Measurements from ENCODE around the gene CAMK1G.

CAMK1G gene

GRCh38 chr1:209616366-209617046 is 33.0 kb downstream of the CAMK1G start:
- H3K9ac ChIP-seq (ENCODE audit: low read depth, low read length): no peak overlapping the region
- no peaks in the 10 kb centered on the region for H3K4me1 ChIP-seq (ENCODE audit: insufficient read depth, low read length)
- no peaks in the 10 kb centered on the region for H3K9me3 ChIP-seq (ENCODE audit: control insufficient read depth, insufficient read depth, low read length)
- no peaks in the 10 kb centered on the region for H3K36me3 ChIP-seq (ENCODE audit: insufficient read depth, low read length)

GRCh38 chr1:209617047-209617673 is 33.6 kb downstream of the CAMK1G start:
- Histone ChIP-seq H3K4me1 (ENCODE audit: insufficient read depth, low read length) (no peaks in the 10 kb centered on the region), H3K9ac (ENCODE audit: low read depth, low read length) (no peak overlapping the region), H3K36me3 (ENCODE audit: insufficient read depth, low read length) (no peaks in the 10 kb centered on the region), H3K9me3 (ENCODE audit: control insufficient read depth, insufficient read depth, low read length) (no peaks in the 10 kb centered on the region)

GRCh38 chr1:209617755-209618154 is 34.2 kb downstream of the CAMK1G start:
- H3K4me1 ChIP-seq (ENCODE audit: insufficient read depth, low read length): no peaks in the 10 kb centered on the region
- H3K36me3 ChIP-seq (ENCODE audit: insufficient read depth, low read length): no peaks in the 10 kb centered on the region
- H3K9me3 ChIP-seq (ENCODE audit: control insufficient read depth, insufficient read depth, low read length): no peaks in the 10 kb centered on the region
- no peak overlapping the region for H3K9ac ChIP-seq (ENCODE audit: low read depth, low read length)

GRCh38 chr1:209618291-209618690 is 34.8 kb downstream of the CAMK1G start:
- no peak overlapping the region for H3K9ac ChIP-seq (ENCODE audit: low read depth, low read length)
- no peaks in the 10 kb centered on the region for H3K9me3 ChIP-seq (ENCODE audit: control insufficient read depth, insufficient read depth, low read length)
- no peaks in the 10 kb centered on the region for H3K4me1 ChIP-seq (ENCODE audit: insufficient read depth, low read length)
- no peaks in the 10 kb centered on the region for H3K36me3 ChIP-seq (ENCODE audit: insufficient read depth, low read length)

GRCh38 chr1:209618756-209619420 is 35.4 kb downstream of the CAMK1G start:
- H3K36me3 ChIP-seq (ENCODE audit: insufficient read depth, low read length): no peaks in the 10 kb centered on the region
- H3K4me1 ChIP-seq (ENCODE audit: insufficient read depth, low read length): no peaks in the 10 kb centered on the region
- H3K9ac ChIP-seq (ENCODE audit: low read depth, low read length): no peak overlapping the region
- H3K9me3 ChIP-seq (ENCODE audit: control insufficient read depth, insufficient read depth, low read length): no peaks in the 10 kb centered on the region

GRCh38 chr1:209619696-209620486 is 36.4 kb downstream of the CAMK1G start:
- Histone ChIP-seq H3K9me3 (ENCODE audit: control insufficient read depth, insufficient read depth, low read length) (no peaks in the 10 kb centered on the region), H3K36me3 (ENCODE audit: insufficient read depth, low read length) (no peaks in the 10 kb centered on the region), H3K9ac (ENCODE audit: low read depth, low read length) (no peak overlapping the region), H3K4me1 (ENCODE audit: insufficient read depth, low read length) (no peaks in the 10 kb centered on the region)

GRCh38 chr1:209620487-209620884 is 37.0 kb downstream of the CAMK1G start:
- Histone ChIP-seq H3K4me1 (ENCODE audit: insufficient read depth, low read length) (no peaks in the 10 kb centered on the region), H3K9me3 (ENCODE audit: control insufficient read depth, insufficient read depth, low read length) (no peaks in the 10 kb centered on the region), H3K36me3 (ENCODE audit: insufficient read depth, low read length) (no peaks in the 10 kb centered on the region), H3K9ac (ENCODE audit: low read depth, low read length) (no peak overlapping the region)

- Histone ChIP-seq H3K4me1 (ENCODE audit: insufficient read depth, low read length) (no peaks in the 10 kb centered on the region), H3K36me3 (ENCODE audit: insufficient read depth, low read length) (no peaks in the 10 kb centered on the region), H3K9ac (ENCODE audit: low read depth, low read length) (no peak overlapping the region), H3K9me3 (ENCODE audit: control insufficient read depth, insufficient read depth, low read length) (no peaks in the 10 kb centered on the region)
These were observed 37.8 kb downstream of the CAMK1G start for GRCh38 chr1:209621286-209621685.

GRCh38 chr1:209621741-209622655 is 38.5 kb downstream of the CAMK1G start:
- Histone ChIP-seq H3K4me1 (ENCODE audit: insufficient read depth, low read length) (no peaks in the 10 kb centered on the region), H3K36me3 (ENCODE audit: insufficient read depth, low read length) (no peaks in the 10 kb centered on the region), H3K9me3 (ENCODE audit: control insufficient read depth, insufficient read depth, low read length) (no peaks in the 10 kb centered on the region), H3K9ac (ENCODE audit: low read depth, low read length) (no peak overlapping the region)

GRCh38 chr1:209622841-209623829 is 39.6 kb downstream of the CAMK1G start:
- Histone ChIP-seq H3K9ac (ENCODE audit: low read depth, low read length) (no peak overlapping the region), H3K36me3 (ENCODE audit: insufficient read depth, low read length) (no peaks in the 10 kb centered on the region), H3K4me1 (ENCODE audit: insufficient read depth, low read length) (no peaks in the 10 kb centered on the region), H3K9me3 (ENCODE audit: control insufficient read depth, insufficient read depth, low read length) (no peaks in the 10 kb centered on the region)

- H3K9ac ChIP-seq (ENCODE audit: low read depth, low read length): no peak overlapping the region
- no peaks in the 10 kb centered on the region for H3K36me3 ChIP-seq (ENCODE audit: insufficient read depth, low read length)
- H3K4me1 ChIP-seq (ENCODE audit: insufficient read depth, low read length): peaks cover 13% of the 10 kb centered on the region
- H3K9me3 ChIP-seq (ENCODE audit: control insufficient read depth, insufficient read depth, low read length): no peaks in the 10 kb centered on the region
These were observed 41.3 kb downstream of the CAMK1G start for GRCh38 chr1:209624558-209625549.

- H3K36me3 ChIP-seq (ENCODE audit: insufficient read depth, low read length): no peaks in the 10 kb centered on the region
- H3K4me1 ChIP-seq (ENCODE audit: insufficient read depth, low read length): peaks cover 21% of the 10 kb centered on the region
- H3K9ac ChIP-seq (ENCODE audit: low read depth, low read length): no peak overlapping the region
- H3K9me3 ChIP-seq (ENCODE audit: control insufficient read depth, insufficient read depth, low read length): no peaks in the 10 kb centered on the region
These were observed 42.3 kb downstream of the CAMK1G start for GRCh38 chr1:209625791-209626285.

All from ES-I3 (cell line).